ENCODE results near the gene TFDP2.

- no peak for TF ChIP-seq EZH2phosphoT487 (IDR thresholded peaks at IDR 0.05; ENCODE audit: borderline replicate concordance)
- TF ChIP-seq CTCF (conservative IDR thresholded peaks at IDR 0.05; ENCODE audit: low read length): no peak
These were observed 4.8 kb upstream of the TFDP2 start for GRCh38 chr3:142154186-142154585.

Data from Loucy (cell line).